ENCODE results near the gene ARSH.
"Not testable (repeated sequence)": the region's sequence is repeated elsewhere in the genome, so short reads cannot be mapped to it uniquely, and the experiment has no call there.

ARSH gene

GRCh38 chrX:2972391-2972790, 34.0 kb upstream of the ARSH start:
- Histone ChIP-seq H3K27me3 (no peaks in the 10 kb centered on the region), H3K4me1 (peaks cover 0 to 3% (median 0%) of the 10 kb centered on the region in 4 donors), H3K36me3 (no peaks in the 10 kb centered on the region), H3K4me3 (no peak overlapping the region), H3K9me3 (no peaks in the 10 kb centered on the region), H3K27ac (no peak overlapping the region)
- no peak for TF ChIP-seq CTCF (IDR thresholded peaks at IDR 0.05)
- no peak for DNase-seq
- intact Hi-C loops (cut with DNase I; ENCODE audit: low total_unique reads): no loop called here

- no peak overlapping the region for H3K27ac ChIP-seq
- TF ChIP-seq CTCF (IDR thresholded peaks at IDR 0.05): no peak
- H3K4me1 ChIP-seq: no peaks in the 10 kb centered on the region
- no peaks in the 10 kb centered on the region for H3K9me3 ChIP-seq
- no peak for DNase-seq
- H3K4me3 ChIP-seq: no peak overlapping the region
- no peaks in the 10 kb centered on the region for H3K27me3 ChIP-seq
- intact Hi-C loops (cut with DNase I; ENCODE audit: low total_unique reads): no loop called here
- H3K36me3 ChIP-seq: no peaks in the 10 kb centered on the region
Observed at GRCh38 chrX:2974961-2975360, 31.4 kb upstream of the ARSH start.

GRCh38 chrX:2978639-2979038, 27.7 kb upstream of the ARSH start:
- H3K27ac ChIP-seq; H3K4me3 ChIP-seq; intact Hi-C loops (cut with DNase I; ENCODE audit: low total_unique reads); H3K27me3 ChIP-seq; H3K36me3 ChIP-seq; DNase-seq; H3K4me1 ChIP-seq; H3K9me3 ChIP-seq: not testable (repeated sequence)

- intact Hi-C loops (cut with DNase I; ENCODE audit: low total_unique reads): no loop called here
Observed at GRCh38 chrX:2984342-2984741, 22.0 kb upstream of the ARSH start.

GRCh38 chrX:2989565-2989964, 16.8 kb upstream of the ARSH start:
- Histone ChIP-seq H3K36me3 (no peaks in the 10 kb centered on the region), H3K27ac (no peak overlapping the region), H3K9me3 (no peaks in the 10 kb centered on the region), H3K4me1 (no peaks in the 10 kb centered on the region), H3K27me3 (no peaks in the 10 kb centered on the region), H3K4me3 (no peak overlapping the region)
- TF ChIP-seq CTCF (IDR thresholded peaks at IDR 0.05): no peak
- intact Hi-C loops (cut with DNase I; ENCODE audit: low total_unique reads): no loop called here
- no peak for DNase-seq

More at GRCh38 chrX:2984342-2984741, 22.0 kb upstream of the ARSH start:
- Histone ChIP-seq H3K4me3 (no peak overlapping the region), H3K9me3 (no peaks in the 10 kb centered on the region), H3K4me1 (no peaks in the 10 kb centered on the region), H3K27ac (no peak overlapping the region), H3K27me3 (no peaks in the 10 kb centered on the region), H3K36me3 (no peaks in the 10 kb centered on the region)
- no peak for DNase-seq
- TF ChIP-seq CTCF (IDR thresholded peaks at IDR 0.05): no peak

- intact Hi-C loops (cut with DNase I; ENCODE audit: low total_unique reads): no loop called here
- no peaks in the 10 kb centered on the region for H3K36me3 ChIP-seq
- TF ChIP-seq CTCF (IDR thresholded peaks at IDR 0.05): no peak
- no peaks in the 10 kb centered on the region for H3K4me1 ChIP-seq
- no peak overlapping the region for H3K4me3 ChIP-seq
- H3K27me3 ChIP-seq: no peaks in the 10 kb centered on the region
- peaks cover 0 to 18% (median 13%) of the 10 kb centered on the region in 3 donors for H3K9me3 ChIP-seq
- no peak for DNase-seq
- H3K27ac ChIP-seq: no peak overlapping the region
Observed at GRCh38 chrX:3010532-3010931, 4.2 kb downstream of the ARSH start.
